Panc1 (cell line): ENCODE results near the gene GLIS2. TPM values are rescaled to one million over a fixed set of nuclear protein-coding genes. Genes with fewer than 3 reads are reported as not detected.

Source experiments
- ATAC-seq: fragments of 200-7000 bp; cut with Tn5 transposase; 2 replicates; pipeline ENCODE4 v1.9.1; 2020; ENCODE audit warnings: mild to moderate bottlenecking, moderate library complexity
- BruUV-seq: library from RNA; stranded (reverse); fragments of 400-500 nt; replicated peaks from 2 replicates; lab custom pipeline; 2021; lab: Mats Ljungman, UMichigan
- CTCF ChIA-PET: fragments of 300-600 bp; sonication (Branson Sonifier 250); formaldehyde crosslinking; loops from one replicate; lab custom pipeline; 2022; ENCODE audit warnings: antibody characterized with exemption; lab: Charles Lee
- POLR2A ChIA-PET: fragments of 300-600 bp; sonication (Branson Sonifier 250); formaldehyde crosslinking; loops from one replicate; lab custom pipeline; 2022; ENCODE audit warnings: antibody characterized with exemption; lab: Charles Lee
- DNase-seq: peaks from one replicate; pipeline ENCODE4 v3.0.0-alpha.2; 2010; ENCODE audit warnings: low read depth, low spot score
- H3K27ac ChIP-seq: 2 replicates; pipeline ENCODE4 v1.5.1; 2011; ENCODE audit warnings: mild to moderate bottlenecking, low read length, inconsistent platforms
- H3K27me3 ChIP-seq: fragments of 200-500 bp; sonication (Bioruptor generic); 2 replicates; pipeline ENCODE4 v1.6.0; 2014; ENCODE audit warnings: low read length, inconsistent platforms; ENCODE audit not compliant: control insufficient read depth, insufficient read depth
- H3K36me3 ChIP-seq: fragments of 200-500 bp; sonication (Bioruptor generic); 2 replicates; pipeline ENCODE4 v1.5.1; 2014; ENCODE audit warnings: inconsistent platforms, mild to moderate bottlenecking, low read length, moderate library complexity; ENCODE audit not compliant: control insufficient read depth, insufficient read depth
- H3K4me1 ChIP-seq: 2 replicates; pipeline ENCODE4 v1.5.1; 2011; ENCODE audit warnings: inconsistent platforms, mild to moderate bottlenecking, low read length, moderate library complexity; ENCODE audit not compliant: control insufficient read depth, insufficient read depth
- H3K4me3 ChIP-seq, 2 experiments: 2 replicates each; pipeline ENCODE4 v1.5.1; 2011 to 2012; ENCODE audit warnings: low read depth in 2 of 2, low read length in 2 of 2, mild to moderate bottlenecking in 2 of 2, inconsistent platforms in 1 of 2, moderate library complexity in 1 of 2
- H3K9me3 ChIP-seq: fragments of 200-500 bp; sonication (Bioruptor generic); 2 replicates; pipeline ENCODE4 v1.5.1; 2014; ENCODE audit warnings: low read depth, mild to moderate bottlenecking, inconsistent platforms, low read length, moderate library complexity; ENCODE audit not compliant: control insufficient read depth, insufficient read depth
- POLR2AphosphoS5 ChIP-seq: IDR thresholded peaks from 2 replicates; pipeline ENCODE4 v1.6.1; 2012; ENCODE audit warnings: mild to moderate bottlenecking, low read depth, low read length, moderate library complexity
- SIN3A ChIP-seq: IDR thresholded peaks from 2 replicates; pipeline ENCODE4 v1.6.1; 2012; ENCODE audit warnings: low read depth, mild to moderate bottlenecking, low read length, moderate library complexity, borderline replicate concordance; ENCODE audit not compliant: insufficient read depth
- TCF7L2 ChIP-seq: IDR thresholded peaks from 2 replicates; pipeline ENCODE4 v1.6.1; 2011; ENCODE audit warnings: mild to moderate bottlenecking, low read depth, low read length, inconsistent platforms
- in situ Hi-C: cut with HindIII; loops from 2 replicates; pipeline ENCODE4 v1.10.0; 2016; ENCODE audit warnings: low sequenced_read_pairs, low pct_unique_long_range_greater_than_20kb
- intact Hi-C: fragments of 100-400 bp; cut with micrococcal nuclease; formaldehyde crosslinking; loops from one replicate; pipeline ENCODE4 v1.10.0; 2022; ENCODE audit not compliant: unreplicated experiment
- total RNA-seq: library from RNA; stranded (reverse); gene quantifications from one replicate; pipeline ENCODE4 v1.2.1, GENCODE V29; 2021; ENCODE audit not compliant: unreplicated experiment
- TF ChIP-seq, protein P1 (sequence below): fragments of 450-650 bp; IDR thresholded peaks from 2 replicates; pipeline ENCODE4 v1.5.1; 2017; ENCODE audit warnings: mild to moderate bottlenecking
- TF ChIP-seq, protein P2 (sequence below), 2 experiments: IDR thresholded peaks; 2 replicates each; pipeline ENCODE4 v1.6.1; 2011 to 2012; ENCODE audit warnings: low read depth in 2 of 2, control low read depth in 1 of 2, low read length in 1 of 2, mild to moderate bottlenecking in 1 of 2, moderate library complexity in 1 of 2; ENCODE audit not compliant: insufficient read depth in 1 of 2

Gene GLIS2
- total RNA-seq, 1 experiment from 2014 or later, result 87.3 TPM

DNA sequence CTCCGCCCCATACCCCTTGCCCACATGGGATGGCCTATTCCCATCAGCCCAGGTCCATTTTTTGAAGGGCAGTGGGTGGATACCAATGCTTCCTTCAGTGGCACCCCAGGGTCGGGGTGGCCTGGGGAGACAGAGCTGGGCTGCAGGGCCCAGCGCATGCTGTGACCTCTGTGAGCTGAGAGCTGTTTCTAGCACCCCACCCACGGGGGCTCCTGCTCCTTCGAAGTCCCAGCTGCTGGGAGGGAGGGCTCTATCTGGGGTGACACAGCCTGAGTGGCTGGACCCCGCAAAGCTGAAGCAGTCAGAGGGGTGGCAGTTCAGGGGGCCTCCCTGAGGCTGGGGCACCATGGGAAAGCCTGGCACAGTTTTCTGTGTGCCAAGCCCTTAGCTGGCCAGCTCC is 24.6 kb downstream of the GLIS2 start:
- in situ Hi-C loops, result no loop called here
- POLR2A ChIA-PET, result no interaction called here

DNA sequence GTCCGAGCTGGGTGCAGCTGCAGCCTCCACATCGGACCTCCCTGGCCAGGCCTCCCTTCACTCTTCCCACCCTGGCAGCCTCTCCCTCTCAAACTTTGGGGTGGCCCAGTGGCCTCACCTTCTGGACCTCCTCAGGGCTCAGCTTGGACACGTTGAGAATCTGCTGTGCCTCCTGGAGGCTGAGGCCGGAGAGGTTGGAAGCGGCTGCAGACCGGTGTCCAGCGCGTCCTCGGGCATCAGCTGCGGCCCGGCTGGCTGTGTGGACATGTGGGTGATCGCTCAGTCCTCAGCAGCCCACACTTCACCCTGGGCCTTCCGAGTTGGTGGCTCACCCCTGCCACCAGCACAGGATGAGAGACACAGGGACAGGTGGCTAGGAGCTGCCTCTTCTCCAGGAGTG is 25.4 kb downstream of the GLIS2 start:
- ATAC-seq (no peak), DNase-seq (no peak)
- no peak overlapping the region for H3K4me3 ChIP-seq
- no peaks in the 10 kb centered on the region; the same call in 1 of the 2 replicates for H3K36me3 ChIP-seq
- in situ Hi-C loops (no loop called here), intact Hi-C loops (no loop called here)
- no TSS peak for BruUV-seq
- H3K4me1 ChIP-seq, result peaks cover 71% of the 10 kb centered on the region
- ChIA-PET POLR2A (no interaction called here), CTCF (interaction anchor here (0.8 kb wide), 1 partner anchor 61 kb away, joined by 9 read pairs; no protein-coding TSS in a partner anchor)
- no peak overlapping the region for H3K27ac ChIP-seq
- no peaks in the 10 kb centered on the region for H3K27me3 ChIP-seq
- H3K9me3 ChIP-seq, result no peaks in the 10 kb centered on the region
- TF ChIP-seq, protein P1, sequence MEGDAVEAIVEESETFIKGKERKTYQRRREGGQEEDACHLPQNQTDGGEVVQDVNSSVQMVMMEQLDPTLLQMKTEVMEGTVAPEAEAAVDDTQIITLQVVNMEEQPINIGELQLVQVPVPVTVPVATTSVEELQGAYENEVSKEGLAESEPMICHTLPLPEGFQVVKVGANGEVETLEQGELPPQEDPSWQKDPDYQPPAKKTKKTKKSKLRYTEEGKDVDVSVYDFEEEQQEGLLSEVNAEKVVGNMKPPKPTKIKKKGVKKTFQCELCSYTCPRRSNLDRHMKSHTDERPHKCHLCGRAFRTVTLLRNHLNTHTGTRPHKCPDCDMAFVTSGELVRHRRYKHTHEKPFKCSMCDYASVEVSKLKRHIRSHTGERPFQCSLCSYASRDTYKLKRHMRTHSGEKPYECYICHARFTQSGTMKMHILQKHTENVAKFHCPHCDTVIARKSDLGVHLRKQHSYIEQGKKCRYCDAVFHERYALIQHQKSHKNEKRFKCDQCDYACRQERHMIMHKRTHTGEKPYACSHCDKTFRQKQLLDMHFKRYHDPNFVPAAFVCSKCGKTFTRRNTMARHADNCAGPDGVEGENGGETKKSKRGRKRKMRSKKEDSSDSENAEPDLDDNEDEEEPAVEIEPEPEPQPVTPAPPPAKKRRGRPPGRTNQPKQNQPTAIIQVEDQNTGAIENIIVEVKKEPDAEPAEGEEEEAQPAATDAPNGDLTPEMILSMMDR, result no peak
- TF ChIP-seq, protein P2, sequence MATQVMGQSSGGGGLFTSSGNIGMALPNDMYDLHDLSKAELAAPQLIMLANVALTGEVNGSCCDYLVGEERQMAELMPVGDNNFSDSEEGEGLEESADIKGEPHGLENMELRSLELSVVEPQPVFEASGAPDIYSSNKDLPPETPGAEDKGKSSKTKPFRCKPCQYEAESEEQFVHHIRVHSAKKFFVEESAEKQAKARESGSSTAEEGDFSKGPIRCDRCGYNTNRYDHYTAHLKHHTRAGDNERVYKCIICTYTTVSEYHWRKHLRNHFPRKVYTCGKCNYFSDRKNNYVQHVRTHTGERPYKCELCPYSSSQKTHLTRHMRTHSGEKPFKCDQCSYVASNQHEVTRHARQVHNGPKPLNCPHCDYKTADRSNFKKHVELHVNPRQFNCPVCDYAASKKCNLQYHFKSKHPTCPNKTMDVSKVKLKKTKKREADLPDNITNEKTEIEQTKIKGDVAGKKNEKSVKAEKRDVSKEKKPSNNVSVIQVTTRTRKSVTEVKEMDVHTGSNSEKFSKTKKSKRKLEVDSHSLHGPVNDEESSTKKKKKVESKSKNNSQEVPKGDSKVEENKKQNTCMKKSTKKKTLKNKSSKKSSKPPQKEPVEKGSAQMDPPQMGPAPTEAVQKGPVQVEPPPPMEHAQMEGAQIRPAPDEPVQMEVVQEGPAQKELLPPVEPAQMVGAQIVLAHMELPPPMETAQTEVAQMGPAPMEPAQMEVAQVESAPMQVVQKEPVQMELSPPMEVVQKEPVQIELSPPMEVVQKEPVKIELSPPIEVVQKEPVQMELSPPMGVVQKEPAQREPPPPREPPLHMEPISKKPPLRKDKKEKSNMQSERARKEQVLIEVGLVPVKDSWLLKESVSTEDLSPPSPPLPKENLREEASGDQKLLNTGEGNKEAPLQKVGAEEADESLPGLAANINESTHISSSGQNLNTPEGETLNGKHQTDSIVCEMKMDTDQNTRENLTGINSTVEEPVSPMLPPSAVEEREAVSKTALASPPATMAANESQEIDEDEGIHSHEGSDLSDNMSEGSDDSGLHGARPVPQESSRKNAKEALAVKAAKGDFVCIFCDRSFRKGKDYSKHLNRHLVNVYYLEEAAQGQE (IDR thresholded peaks at IDR 0.05; ENCODE audit: insufficient read depth in 1 of 2, low read depth in 2 of 2, low read length in 1 of 2), result no peak
- TF ChIP-seq TCF7L2, result no peak
- TF ChIP-seq POLR2AphosphoS5, result no peak; the same call in 1 of the 2 replicates
- no peak for TF ChIP-seq SIN3A

More for the DNA sequence above, 24.6 kb downstream of the GLIS2 start:
- no peak for ATAC-seq
- intact Hi-C loops, result no loop called here
- CTCF ChIA-PET, result interaction anchor here (0.5 to 2.5 kb wide), 6 partner anchors 25 to 64 kb away, joined by 3 to 12 read pairs (median 6); partner anchors contain the start of gene GLIS2
- no peak for DNase-seq
- no peaks in the 10 kb centered on the region; the same call in 1 of the 2 replicates for H3K36me3 ChIP-seq
- H3K27me3 ChIP-seq, result no peaks in the 10 kb centered on the region
- H3K4me1 ChIP-seq, result peaks cover 64% of the 10 kb centered on the region
- BruUV-seq, result no TSS peak
- 0 out of 2 replicates have a peak overlapping the region, but pooled peaks have one; percentile 80 for H3K27ac ChIP-seq
- H3K9me3 ChIP-seq, result no peaks in the 10 kb centered on the region
- H3K4me3 ChIP-seq, result no peak overlapping the region
- no peak for TF ChIP-seq POLR2AphosphoS5
- TF ChIP-seq SIN3A, result no peak
- TF ChIP-seq, protein P2 (IDR thresholded peaks at IDR 0.05; ENCODE audit: insufficient read depth in 1 of 2, low read depth in 2 of 2, low read length in 1 of 2), result no peak
- TF ChIP-seq TCF7L2, result no peak
- TF ChIP-seq, protein P1, result no peak
